Gastroesophageal sphincter (tissue), 4 donors: ENCODE results near the gene RPTOR. TPM values are rescaled to one million over a fixed set of nuclear protein-coding genes. Genes with fewer than 3 reads are reported as not detected.

ENCODE experiments used
- ATAC-seq: fragments of 150-250 bp; one replicate; pipeline ENCODE4 v1.9.1; 2016; ENCODE audit warnings: mild to moderate bottlenecking, moderate library complexity
- H3K27ac ChIP-seq, 4 donors: fragments of 200-600 bp; sonication (generic) in 3 of 4; 1 replicate in 3 of 4; 2 replicates in 1 of 4; pipeline ENCODE4 v1.5.1; 2016 to 2019
- H3K27me3 ChIP-seq: fragments of 200-600 bp; sonication (generic); one replicate; pipeline ENCODE4 v1.5.1; 2019
- H3K36me3 ChIP-seq, 2 donors: fragments of 200-600 bp; sonication (generic); one replicate each; pipeline ENCODE4 v1.5.1; 2019; ENCODE audit warnings: control low read depth in 1 of 2
- H3K4me1 ChIP-seq, 3 donors: fragments of 200-600 bp; sonication (generic); 1 replicate in 2 of 3; 2 replicates in 1 of 3; pipeline ENCODE4 v1.5.1; 2016 to 2019; ENCODE audit warnings: control low read depth in 2 of 3
- H3K4me3 ChIP-seq, 2 donors: fragments of 200-600 bp; sonication (generic); one replicate each; pipeline ENCODE4 v1.5.1; 2019; ENCODE audit warnings: mild to moderate bottlenecking in 1 of 2, moderate library complexity in 1 of 2
- H3K9me3 ChIP-seq, 3 donors: fragments of 200-600 bp; sonication (generic); one replicate each; pipeline ENCODE4 v1.5.1; 2017 to 2019; ENCODE audit warnings: control low read depth in 2 of 3
- EP300 ChIP-seq: sonication (generic); formaldehyde crosslinking; IDR thresholded peaks from one replicate; pipeline ENCODE4 v1.6.1; 2017; ENCODE audit warnings: antibody characterized with exemption, mild to moderate bottlenecking
- POLR2A ChIP-seq, 2 donors: fragments of 450-650 bp; IDR thresholded peaks; one replicate each; pipeline ENCODE4 v1.6.1; 2017; ENCODE audit warnings: antibody characterized with exemption in 2 of 2, mild to moderate bottlenecking in 2 of 2, moderate library complexity in 1 of 2
- POLR2AphosphoS5 ChIP-seq: sonication (generic); formaldehyde crosslinking; IDR thresholded peaks from one replicate; pipeline ENCODE4 v1.6.1; 2017; ENCODE audit warnings: antibody characterized with exemption
- WGBS, 2 donors: methylation state at CpG; one replicate each; pipeline ENCODE4 v1.1.5; 2018; ENCODE audit warnings: low coverage in 1 of 2; 5-methylcytosine and 5-hydroxymethylcytosine counted together
- total RNA-seq, 4 donors: library from RNA; depleted of rRNA; stranded (reverse); fragments of >200 nt; gene quantifications; one replicate each; pipeline ENCODE4 v1.1.0, GENCODE V29; 2016
- TF ChIP-seq, protein P1 (sequence below), 4 experiments: fragments of 200-600 bp in 2 of 4; fragments of 450-650 bp in 2 of 4; sonication (generic) in 1 of 4; IDR thresholded peaks; one replicate each; pipeline ENCODE4 v1.5.1; 2017 to 2019; ENCODE audit warnings: antibody characterized with exemption in 4 of 4, mild to moderate bottlenecking in 2 of 4, moderate library complexity in 2 of 4

Gene RPTOR
- total RNA-seq, 4 donors from 2014 or later: 25.7 to 56.8 (median 39.7) TPM

DNA sequence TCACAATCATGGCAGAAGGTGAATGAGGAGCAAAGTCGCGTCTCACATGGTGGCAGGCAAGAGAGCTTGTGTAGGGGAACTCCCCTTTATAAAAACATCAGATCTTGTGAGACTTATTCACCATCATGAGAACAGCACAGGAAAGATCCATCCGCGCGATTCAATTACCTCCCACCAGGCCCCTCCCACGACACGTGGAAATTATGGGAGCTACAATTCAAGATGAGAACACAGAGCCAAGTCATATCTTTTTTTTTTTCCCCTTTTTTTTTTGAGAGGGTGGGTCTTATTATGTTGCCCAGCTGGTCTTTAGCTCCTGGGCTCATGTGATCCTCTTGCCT lies 60.0 kb downstream of the RPTOR start:
- Histone ChIP-seq H3K4me3 (no peak overlapping the region), H3K36me3 (no peaks in the 10 kb centered on the region), H3K27ac (no peak overlapping the region), H3K27me3 (no peaks in the 10 kb centered on the region), H3K9me3 (no peaks in the 10 kb centered on the region), H3K4me1 (peaks cover 0 to 4% (median 0%) of the 10 kb centered on the region in 3 donors)
- WGBS, 2 donors: 80 to 91% methylated on average over 1 to 7 of the region's 7 CpGs
- no peak for TF ChIP-seq POLR2A (IDR thresholded peaks at IDR 0.05)
- no peak for TF ChIP-seq EP300
- TF ChIP-seq, protein P1, sequence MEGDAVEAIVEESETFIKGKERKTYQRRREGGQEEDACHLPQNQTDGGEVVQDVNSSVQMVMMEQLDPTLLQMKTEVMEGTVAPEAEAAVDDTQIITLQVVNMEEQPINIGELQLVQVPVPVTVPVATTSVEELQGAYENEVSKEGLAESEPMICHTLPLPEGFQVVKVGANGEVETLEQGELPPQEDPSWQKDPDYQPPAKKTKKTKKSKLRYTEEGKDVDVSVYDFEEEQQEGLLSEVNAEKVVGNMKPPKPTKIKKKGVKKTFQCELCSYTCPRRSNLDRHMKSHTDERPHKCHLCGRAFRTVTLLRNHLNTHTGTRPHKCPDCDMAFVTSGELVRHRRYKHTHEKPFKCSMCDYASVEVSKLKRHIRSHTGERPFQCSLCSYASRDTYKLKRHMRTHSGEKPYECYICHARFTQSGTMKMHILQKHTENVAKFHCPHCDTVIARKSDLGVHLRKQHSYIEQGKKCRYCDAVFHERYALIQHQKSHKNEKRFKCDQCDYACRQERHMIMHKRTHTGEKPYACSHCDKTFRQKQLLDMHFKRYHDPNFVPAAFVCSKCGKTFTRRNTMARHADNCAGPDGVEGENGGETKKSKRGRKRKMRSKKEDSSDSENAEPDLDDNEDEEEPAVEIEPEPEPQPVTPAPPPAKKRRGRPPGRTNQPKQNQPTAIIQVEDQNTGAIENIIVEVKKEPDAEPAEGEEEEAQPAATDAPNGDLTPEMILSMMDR (IDR thresholded peaks at IDR 0.05): no peak
- no peak for TF ChIP-seq POLR2AphosphoS5
- no peak for ATAC-seq

DNA sequence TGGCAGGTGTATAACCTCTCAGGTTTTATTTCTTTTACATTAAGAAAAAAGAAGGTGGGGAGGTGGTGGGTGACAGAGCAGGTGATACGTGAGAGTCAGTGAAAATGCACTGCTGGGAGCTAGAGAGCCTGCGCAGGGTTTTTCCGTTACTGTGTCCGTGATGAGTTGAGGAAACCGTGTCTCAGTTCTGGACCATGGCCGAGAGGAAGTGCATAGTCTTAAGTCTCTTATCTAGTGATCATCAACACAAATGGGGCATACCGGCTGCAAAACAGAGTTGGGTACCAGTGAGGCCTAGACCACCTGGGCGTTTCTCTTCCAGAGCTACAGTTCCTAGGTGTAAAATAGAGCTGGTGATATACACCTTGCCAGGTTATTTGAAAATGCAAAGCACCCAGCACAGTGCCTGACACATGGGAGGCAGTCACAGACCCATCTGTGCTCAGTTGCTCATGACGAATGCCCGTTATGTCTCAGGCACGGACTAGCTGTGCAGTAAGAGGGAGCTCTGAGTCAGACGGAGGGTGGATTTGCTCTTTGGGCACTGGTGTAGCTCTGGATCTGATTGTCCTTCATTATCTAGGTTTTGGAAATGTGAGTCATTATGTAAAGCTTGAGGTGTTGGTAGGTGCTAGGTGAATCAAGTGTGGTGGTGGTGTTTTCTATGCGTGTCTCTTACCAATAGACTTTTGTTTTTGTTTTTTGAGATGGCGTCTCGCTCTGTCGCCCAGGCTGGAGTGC lies 60.9 kb downstream of the RPTOR start:
- no peaks in the 10 kb centered on the region for H3K36me3 ChIP-seq
- H3K4me3 ChIP-seq: no peak overlapping the region
- H3K27me3 ChIP-seq: no peaks in the 10 kb centered on the region
- 83 to 85% methylated on average over 6 to 10 of the region's 16 CpGs for WGBS, 2 donors
- no peaks in the 10 kb centered on the region for H3K4me1 ChIP-seq
- no peak for ATAC-seq
- TF ChIP-seq EP300: no peak
- TF ChIP-seq POLR2A (IDR thresholded peaks at IDR 0.05): no peak
- TF ChIP-seq POLR2AphosphoS5: no peak
- TF ChIP-seq, protein P1 (IDR thresholded peaks at IDR 0.05): no peak
- no peaks in the 10 kb centered on the region for H3K9me3 ChIP-seq
- H3K27ac ChIP-seq: no peak overlapping the region

- Histone ChIP-seq H3K27ac (no peak overlapping the region), H3K4me1 (no peaks in the 10 kb centered on the region), H3K4me3 (no peak overlapping the region), H3K27me3 (no peaks in the 10 kb centered on the region), H3K9me3 (no peaks in the 10 kb centered on the region), H3K36me3 (no peaks in the 10 kb centered on the region)
- ATAC-seq: no peak
- TF ChIP-seq, protein P1 (IDR thresholded peaks at IDR 0.05): no peak
- TF ChIP-seq EP300: no peak
- TF ChIP-seq POLR2A (IDR thresholded peaks at IDR 0.05): no peak
- no peak for TF ChIP-seq POLR2AphosphoS5
- WGBS, 2 donors: 98% methylated on average over 10 of the region's 12 CpGs; no CpG with 5 or more reads in 1 of the 2 donors
These were observed 63.7 kb downstream of the RPTOR start for GRCh38 chr17:80608326-80608725.

GRCh38 chr17:80609757-80610156 lies 65.1 kb downstream of the RPTOR start:
- H3K36me3 ChIP-seq: no peaks in the 10 kb centered on the region
- TF ChIP-seq EP300 (no peak), POLR2AphosphoS5 (no peak), POLR2A (IDR thresholded peaks at IDR 0.05) (no peak)
- TF ChIP-seq, protein P1 (IDR thresholded peaks at IDR 0.05): no peak
- H3K9me3 ChIP-seq: no peaks in the 10 kb centered on the region
- WGBS, 2 donors: 89 to 96% methylated on average over 5 of the region's 5 CpGs
- no peaks in the 10 kb centered on the region for H3K27me3 ChIP-seq
- ATAC-seq: no peak
- H3K4me3 ChIP-seq: no peak overlapping the region
- no peaks in the 10 kb centered on the region for H3K4me1 ChIP-seq
- no peak overlapping the region for H3K27ac ChIP-seq

GRCh38 chr17:80611816-80612215 lies 67.2 kb downstream of the RPTOR start:
- H3K4me1 ChIP-seq: no peaks in the 10 kb centered on the region
- WGBS, 2 donors: 43 to 45% methylated on average over 1 of the region's 1 CpG
- no peaks in the 10 kb centered on the region for H3K36me3 ChIP-seq
- TF ChIP-seq EP300 (no peak), POLR2A (IDR thresholded peaks at IDR 0.05) (no peak), POLR2AphosphoS5 (no peak)
- TF ChIP-seq, protein P1 (IDR thresholded peaks at IDR 0.05): no peak
- H3K27me3 ChIP-seq: no peaks in the 10 kb centered on the region
- H3K4me3 ChIP-seq: no peak overlapping the region
- no peak for ATAC-seq
- no peaks in the 10 kb centered on the region for H3K9me3 ChIP-seq
- H3K27ac ChIP-seq: no peak overlapping the region
